ENCODE data around the gene TMEM41A. TPM values are rescaled to one million over a fixed set of nuclear protein-coding genes. Genes with fewer than 3 reads are reported as not detected.

The TMEM41A gene
- total and polyA plus RNA-seq, 2 donors (not counting 1 experiment from before 2014, with no cell fraction given), result 8.5 to 23.7 TPM

- Mint-ChIP-seq H3K4me3 (no peak overlapping the region), H3K4me1 (no peaks in the 10 kb centered on the region), H3K27ac (no peak overlapping the region), H3K27me3 (peaks cover 14% of the 10 kb centered on the region), H3K9me3 (ENCODE audit: insufficient read depth) (no peaks in the 10 kb centered on the region)
- no peak overlapping the region for H3K27ac ChIP-seq (ENCODE audit: low read length in 2 of 2)
- H3K4me3 ChIP-seq (ENCODE audit: control extremely low read depth in 1 of 5, extremely low read depth in 1 of 5, insufficient read depth in 1 of 5, low read depth in 2 of 5, low read length in 4 of 5), result no peak overlapping the region
- H3K27me3 ChIP-seq (replicated peaks in 1 of 4; ENCODE audit: control extremely low read depth in 1 of 4, control insufficient read depth in 3 of 4, insufficient read depth in 4 of 4, low read length in 3 of 4), result no peaks in the 10 kb centered on the region
- ChIA-PET CTCF (no interaction called here), POLR2A (no interaction called here)
- WGBS (ENCODE audit: insufficient coverage), result 83% methylated on average over 2 of the region's 3 CpGs
- no peaks in the 10 kb centered on the region for H3K36me3 ChIP-seq (replicated peaks in 1 of 2; ENCODE audit: control extremely low read depth in 1 of 2, control insufficient read depth in 1 of 2, extremely low read depth in 1 of 2, insufficient read depth in 2 of 2, low read length in 1 of 2)
- no peak overlapping the region for H2AFZ ChIP-seq (ENCODE audit: insufficient read depth, low read depth, low read length, poor library complexity, severe bottlenecking)
- H4K20me1 ChIP-seq (ENCODE audit: control insufficient read depth, insufficient read depth, low read length, poor library complexity, severe bottlenecking), result no peaks in the 10 kb centered on the region
- H3K9me3 ChIP-seq (ENCODE audit: control extremely low read depth in 1 of 3, control insufficient read depth in 2 of 3, insufficient read depth in 1 of 3, low read length in 2 of 3), result no peaks in the 10 kb centered on the region
- H3K9ac ChIP-seq (ENCODE audit: low read length), result no peak overlapping the region
- DNase-seq (no peak), ATAC-seq (ENCODE audit: low read depth) (no peak)
- no peaks in the 10 kb centered on the region for H3K79me2 ChIP-seq (ENCODE audit: control insufficient read depth, insufficient read depth, low read length)
- intact Hi-C loops (cut with micrococcal nuclease), result no loop called here
- no peak overlapping the region for H3K4me2 ChIP-seq (replicated peaks; ENCODE audit: low read depth, low read length, poor library complexity, severe bottlenecking)
- TF ChIP-seq CTCF (IDR thresholded peaks at IDR 0.05) (no peak), EZH2 (IDR thresholded peaks at IDR 0.05; ENCODE audit: borderline replicate concordance, insufficient read depth, low read depth, low read length, poor library complexity, severe bottlenecking) (no peak)
- no peaks in the 10 kb centered on the region for H3K4me1 ChIP-seq (ENCODE audit: control insufficient read depth in 2 of 2, insufficient read depth in 2 of 2, low read length in 2 of 2)
Observed at GRCh38 chr3:185504636-185505035, 5.8 kb upstream of the TMEM41A start.

- Histone ChIP-seq H3K36me3 (replicated peaks in 1 of 2; ENCODE audit: control extremely low read depth in 1 of 2, control insufficient read depth in 1 of 2, extremely low read depth in 1 of 2, insufficient read depth in 2 of 2, low read length in 1 of 2) (no peaks in the 10 kb centered on the region), H4K20me1 (ENCODE audit: control insufficient read depth, insufficient read depth, low read length, poor library complexity, severe bottlenecking) (no peaks in the 10 kb centered on the region), H3K27me3 (replicated peaks in 1 of 4; ENCODE audit: control extremely low read depth in 1 of 4, control insufficient read depth in 3 of 4, insufficient read depth in 4 of 4, low read length in 3 of 4) (no peaks in the 10 kb centered on the region), H3K9me3 (ENCODE audit: control extremely low read depth in 1 of 3, control insufficient read depth in 2 of 3, insufficient read depth in 1 of 3, low read length in 2 of 3) (peaks cover 0 to 3% (median 0%) of the 10 kb centered on the region in 3 donors), H3K79me2 (ENCODE audit: control insufficient read depth, insufficient read depth, low read length) (no peaks in the 10 kb centered on the region), H3K4me3 (ENCODE audit: control extremely low read depth in 1 of 5, extremely low read depth in 1 of 5, insufficient read depth in 1 of 5, low read depth in 2 of 5, low read length in 4 of 5) (no peak overlapping the region), H3K27ac (ENCODE audit: low read length in 2 of 2) (no peak overlapping the region), H3K9ac (ENCODE audit: low read length) (no peak overlapping the region), H3K4me2 (replicated peaks; ENCODE audit: low read depth, low read length, poor library complexity, severe bottlenecking) (no peak overlapping the region), H2AFZ (ENCODE audit: insufficient read depth, low read depth, low read length, poor library complexity, severe bottlenecking) (no peak overlapping the region), H3K4me1 (ENCODE audit: control insufficient read depth in 2 of 2, insufficient read depth in 2 of 2, low read length in 2 of 2) (peaks cover 0 to 5% of the 10 kb centered on the region in 2 donors)
- H3K27ac Mint-ChIP-seq, result no peak overlapping the region
- CTCF ChIA-PET, result no interaction called here
- WGBS (ENCODE audit: insufficient coverage), result no CpG with 5 or more reads among the region's 1 CpG
- H3K4me1 Mint-ChIP-seq, result peaks cover 3% of the 10 kb centered on the region
- no peak for ATAC-seq (ENCODE audit: low read depth)
- TF ChIP-seq CTCF (IDR thresholded peaks at IDR 0.05), result no peak
- TF ChIP-seq EZH2 (IDR thresholded peaks at IDR 0.05; ENCODE audit: borderline replicate concordance, insufficient read depth, low read depth, low read length, poor library complexity, severe bottlenecking), result no peak
- no peak overlapping the region for H3K4me3 Mint-ChIP-seq
- no peaks in the 10 kb centered on the region for H3K9me3 Mint-ChIP-seq (ENCODE audit: insufficient read depth)
- intact Hi-C loops (cut with micrococcal nuclease), result no loop called here
- POLR2A ChIA-PET, result no interaction called here
- H3K27me3 Mint-ChIP-seq, result peaks cover 14% of the 10 kb centered on the region
- no peak for DNase-seq
Observed at GRCh38 chr3:185503521-185503920, 4.7 kb upstream of the TMEM41A start.

Measured in B cell (primary cell).